WTC11 (cell line): Measurements from ENCODE around the gene AGO3. TPM values are rescaled to one million over a fixed set of nuclear protein-coding genes. Genes with fewer than 3 reads are reported as not detected.

Experiments used
- ATAC-seq: fragments of 200-7000 bp; cut with Tn5 transposase; 2 replicates; pipeline ENCODE4 v1.10.0; 2021; ENCODE audit warnings: mild to moderate bottlenecking, moderate library complexity
- CTCF ChIA-PET: fragments of 300-600 bp; sonication (Branson Sonifier 250); formaldehyde crosslinking; loops from one replicate; lab custom pipeline; 2021; ENCODE audit warnings: antibody characterized with exemption; lab: Charles Lee
- POLR2A ChIA-PET: fragments of 350-600 bp; sonication (Branson Sonifier 250); formaldehyde crosslinking; loops from one replicate; lab custom pipeline; 2021; ENCODE audit warnings: antibody characterized with exemption; lab: Charles Lee
- DNase-seq: peaks from one replicate; pipeline ENCODE4 v3.0.0; 2021; ENCODE audit warnings: low spot score
- H3K27ac Mint-ChIP-seq: 2 replicates; pipeline ENCODE4 v1.8.0; 2021; ENCODE audit warnings: mixed read lengths
- H3K27me3 Mint-ChIP-seq: 2 replicates; pipeline ENCODE4 v1.8.0; 2021; ENCODE audit warnings: low read depth, mild to moderate bottlenecking, moderate library complexity, mixed read lengths
- H3K36me3 Mint-ChIP-seq: 2 replicates; pipeline ENCODE4 v1.8.0; 2021; ENCODE audit warnings: mixed read lengths
- H3K4me1 Mint-ChIP-seq: 2 replicates; pipeline ENCODE4 v1.8.0; 2022; ENCODE audit warnings: mixed read lengths
- H3K4me3 Mint-ChIP-seq: 2 replicates; pipeline ENCODE4 v1.8.0; 2021; ENCODE audit warnings: mild to moderate bottlenecking, moderate library complexity, mixed read lengths
- H3K9me3 Mint-ChIP-seq: 2 replicates; pipeline ENCODE4 v1.8.0; 2021; ENCODE audit warnings: mixed read lengths
- CREB1 ChIP-seq: sonication (generic); formaldehyde crosslinking; IDR thresholded peaks from 2 replicates; pipeline ENCODE4 v1.8.0; 2023; ENCODE audit warnings: mild to moderate bottlenecking, missing genetic modification reagents
- ELF4 ChIP-seq: sonication (generic); formaldehyde crosslinking; IDR thresholded peaks from 2 replicates; pipeline ENCODE4 v1.8.1; 2022; ENCODE audit warnings: low read depth, mild to moderate bottlenecking, moderate library complexity, missing genetic modification reagents
- FOXJ3 ChIP-seq: sonication (generic); formaldehyde crosslinking; IDR thresholded peaks from 2 replicates; pipeline ENCODE4 v1.9.0; 2021; ENCODE audit warnings: missing genetic modification reagents, mild to moderate bottlenecking, borderline replicate concordance
- FOXK1 ChIP-seq: sonication (generic); formaldehyde crosslinking; IDR thresholded peaks from 2 replicates; pipeline ENCODE4 v1.8.0; 2022; ENCODE audit warnings: mild to moderate bottlenecking, moderate library complexity, missing genetic modification reagents
- FOXP1 ChIP-seq: sonication (generic); formaldehyde crosslinking; IDR thresholded peaks from 2 replicates; pipeline ENCODE4 v1.8.0; 2022; ENCODE audit warnings: missing genetic modification reagents, mild to moderate bottlenecking, moderate library complexity, borderline replicate concordance
- GRHL2 ChIP-seq: fragments of 250-450 bp; sonication (Bioruptor Pico); IDR thresholded peaks from 2 replicates; pipeline ENCODE4 v1.8.0; 2022; ENCODE audit warnings: mild to moderate bottlenecking, moderate library complexity; ENCODE audit not compliant: insufficient replicate concordance, severe bottlenecking
- RELA ChIP-seq: sonication (generic); formaldehyde crosslinking; IDR thresholded peaks from 2 replicates; pipeline ENCODE4 v1.8.1; 2022; ENCODE audit warnings: missing genetic modification reagents, mild to moderate bottlenecking, borderline replicate concordance
- TEAD1 ChIP-seq: sonication (generic); formaldehyde crosslinking; IDR thresholded peaks from 2 replicates; pipeline ENCODE4 v1.8.0; 2022; ENCODE audit warnings: mild to moderate bottlenecking, missing genetic modification reagents
- total RNA-seq: library from RNA; stranded (reverse); gene quantifications from 3 replicates; pipeline ENCODE4 v1.2.3, GENCODE V29; 2021
- TF ChIP-seq, protein P1 (sequence below): fragments of 250-450 bp; sonication (Bioruptor Pico); IDR thresholded peaks from 2 replicates; pipeline ENCODE4 v1.9.0; 2021; ENCODE audit warnings: mild to moderate bottlenecking
- TF ChIP-seq, protein P2 (sequence below): sonication (generic); formaldehyde crosslinking; IDR thresholded peaks from 2 replicates; pipeline ENCODE4 v1.8.0; 2022; ENCODE audit warnings: mild to moderate bottlenecking, missing genetic modification reagents
- TF ChIP-seq, protein P3 (sequence below): sonication (generic); formaldehyde crosslinking; IDR thresholded peaks from 2 replicates; pipeline ENCODE4 v1.8.0; 2022; ENCODE audit warnings: mild to moderate bottlenecking, missing genetic modification reagents
- TF ChIP-seq, protein P4 (sequence below): sonication (generic); formaldehyde crosslinking; conservative IDR thresholded peaks from 2 replicates; pipeline ENCODE4 v1.8.1; 2022; ENCODE audit warnings: mild to moderate bottlenecking, missing genetic modification reagents
- TF ChIP-seq, protein P5 (sequence below): sonication (generic); formaldehyde crosslinking; IDR thresholded peaks from 2 replicates; pipeline ENCODE4 v1.8.0; 2023; ENCODE audit warnings: missing genetic modification reagents, mild to moderate bottlenecking, borderline replicate concordance
- TF ChIP-seq, protein P6 (sequence below): sonication (generic); formaldehyde crosslinking; IDR thresholded peaks from 2 replicates; pipeline ENCODE4 v1.8.1; 2022; ENCODE audit warnings: mild to moderate bottlenecking, moderate library complexity, missing genetic modification reagents
- TF ChIP-seq, protein P7 (sequence below): sonication (generic); formaldehyde crosslinking; IDR thresholded peaks from 2 replicates; pipeline ENCODE4 v1.8.1; 2022; ENCODE audit warnings: low read depth, missing genetic modification reagents, borderline replicate concordance
- TF ChIP-seq, protein P8 (sequence below): sonication (generic); formaldehyde crosslinking; IDR thresholded peaks from 2 replicates; pipeline ENCODE4 v1.8.0; 2022; ENCODE audit warnings: missing genetic modification reagents

The AGO3 gene
- total RNA-seq, 1 experiment from 2014 or later: 26.8 TPM

DNA sequence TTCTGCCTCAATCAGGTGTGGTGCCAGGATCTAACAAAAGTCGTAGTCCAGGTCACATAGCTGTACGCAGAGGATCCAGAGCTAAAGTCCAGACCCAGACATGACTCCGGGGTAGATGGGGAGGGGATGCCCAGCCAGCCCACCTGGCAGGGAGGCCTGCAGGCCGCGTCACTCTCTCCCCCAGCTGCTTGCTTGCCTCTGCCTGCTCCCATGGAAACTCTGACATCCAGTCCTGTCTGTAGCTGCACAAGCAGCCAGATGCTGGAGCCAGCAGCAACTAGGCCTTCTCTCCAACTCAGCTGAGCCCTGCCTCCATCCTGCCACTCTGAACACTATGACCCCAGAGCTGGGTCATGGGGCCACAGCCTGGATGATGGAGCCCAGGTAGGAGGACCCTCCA lies 186.0 kb downstream of the AGO3 start:
- H3K27ac Mint-ChIP-seq: no peak overlapping the region
- H3K36me3 Mint-ChIP-seq: no peaks in the 10 kb centered on the region
- ChIA-PET CTCF (interaction anchor here (0.6 to 3.6 kb wide), 7 partner anchors 16 to 226 kb away, joined by 3 to 55 read pairs (median 3); no protein-coding TSS in a partner anchor), POLR2A (no interaction called here)
- H3K27me3 Mint-ChIP-seq: peaks cover 2% of the 10 kb centered on the region
- no peaks in the 10 kb centered on the region for H3K9me3 Mint-ChIP-seq
- no peaks in the 10 kb centered on the region for H3K4me1 Mint-ChIP-seq
- TF ChIP-seq, protein P1, sequence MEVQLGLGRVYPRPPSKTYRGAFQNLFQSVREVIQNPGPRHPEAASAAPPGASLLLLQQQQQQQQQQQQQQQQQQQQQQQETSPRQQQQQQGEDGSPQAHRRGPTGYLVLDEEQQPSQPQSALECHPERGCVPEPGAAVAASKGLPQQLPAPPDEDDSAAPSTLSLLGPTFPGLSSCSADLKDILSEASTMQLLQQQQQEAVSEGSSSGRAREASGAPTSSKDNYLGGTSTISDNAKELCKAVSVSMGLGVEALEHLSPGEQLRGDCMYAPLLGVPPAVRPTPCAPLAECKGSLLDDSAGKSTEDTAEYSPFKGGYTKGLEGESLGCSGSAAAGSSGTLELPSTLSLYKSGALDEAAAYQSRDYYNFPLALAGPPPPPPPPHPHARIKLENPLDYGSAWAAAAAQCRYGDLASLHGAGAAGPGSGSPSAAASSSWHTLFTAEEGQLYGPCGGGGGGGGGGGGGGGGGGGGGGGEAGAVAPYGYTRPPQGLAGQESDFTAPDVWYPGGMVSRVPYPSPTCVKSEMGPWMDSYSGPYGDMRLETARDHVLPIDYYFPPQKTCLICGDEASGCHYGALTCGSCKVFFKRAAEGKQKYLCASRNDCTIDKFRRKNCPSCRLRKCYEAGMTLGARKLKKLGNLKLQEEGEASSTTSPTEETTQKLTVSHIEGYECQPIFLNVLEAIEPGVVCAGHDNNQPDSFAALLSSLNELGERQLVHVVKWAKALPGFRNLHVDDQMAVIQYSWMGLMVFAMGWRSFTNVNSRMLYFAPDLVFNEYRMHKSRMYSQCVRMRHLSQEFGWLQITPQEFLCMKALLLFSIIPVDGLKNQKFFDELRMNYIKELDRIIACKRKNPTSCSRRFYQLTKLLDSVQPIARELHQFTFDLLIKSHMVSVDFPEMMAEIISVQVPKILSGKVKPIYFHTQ (CRISPR knock-in tag): no peak
- TF ChIP-seq FOXP1 (CRISPR knock-in tag) (no peak), FOXK1 (CRISPR knock-in tag) (no peak), CREB1 (CRISPR knock-in tag) (no peak), ELF4 (CRISPR knock-in tag) (no peak), GRHL2 (CRISPR knock-in tag) (no peak), TEAD1 (CRISPR knock-in tag) (no peak), FOXJ3 (CRISPR knock-in tag) (no peak), RELA (no peak)
- TF ChIP-seq, protein P2, sequence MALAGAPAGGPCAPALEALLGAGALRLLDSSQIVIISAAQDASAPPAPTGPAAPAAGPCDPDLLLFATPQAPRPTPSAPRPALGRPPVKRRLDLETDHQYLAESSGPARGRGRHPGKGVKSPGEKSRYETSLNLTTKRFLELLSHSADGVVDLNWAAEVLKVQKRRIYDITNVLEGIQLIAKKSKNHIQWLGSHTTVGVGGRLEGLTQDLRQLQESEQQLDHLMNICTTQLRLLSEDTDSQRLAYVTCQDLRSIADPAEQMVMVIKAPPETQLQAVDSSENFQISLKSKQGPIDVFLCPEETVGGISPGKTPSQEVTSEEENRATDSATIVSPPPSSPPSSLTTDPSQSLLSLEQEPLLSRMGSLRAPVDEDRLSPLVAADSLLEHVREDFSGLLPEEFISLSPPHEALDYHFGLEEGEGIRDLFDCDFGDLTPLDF (CRISPR knock-in tag): no peak
- TF ChIP-seq, protein P3, sequence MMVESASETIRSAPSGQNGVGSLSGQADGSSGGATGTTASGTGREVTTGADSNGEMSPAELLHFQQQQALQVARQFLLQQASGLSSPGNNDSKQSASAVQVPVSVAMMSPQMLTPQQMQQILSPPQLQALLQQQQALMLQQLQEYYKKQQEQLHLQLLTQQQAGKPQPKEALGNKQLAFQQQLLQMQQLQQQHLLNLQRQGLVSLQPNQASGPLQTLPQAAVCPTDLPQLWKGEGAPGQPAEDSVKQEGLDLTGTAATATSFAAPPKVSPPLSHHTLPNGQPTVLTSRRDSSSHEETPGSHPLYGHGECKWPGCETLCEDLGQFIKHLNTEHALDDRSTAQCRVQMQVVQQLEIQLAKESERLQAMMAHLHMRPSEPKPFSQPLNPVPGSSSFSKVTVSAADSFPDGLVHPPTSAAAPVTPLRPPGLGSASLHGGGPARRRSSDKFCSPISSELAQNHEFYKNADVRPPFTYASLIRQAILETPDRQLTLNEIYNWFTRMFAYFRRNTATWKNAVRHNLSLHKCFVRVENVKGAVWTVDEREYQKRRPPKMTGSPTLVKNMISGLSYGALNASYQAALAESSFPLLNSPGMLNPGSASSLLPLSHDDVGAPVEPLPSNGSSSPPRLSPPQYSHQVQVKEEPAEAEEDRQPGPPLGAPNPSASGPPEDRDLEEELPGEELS (CRISPR knock-in tag): no peak
- TF ChIP-seq, protein P4, sequence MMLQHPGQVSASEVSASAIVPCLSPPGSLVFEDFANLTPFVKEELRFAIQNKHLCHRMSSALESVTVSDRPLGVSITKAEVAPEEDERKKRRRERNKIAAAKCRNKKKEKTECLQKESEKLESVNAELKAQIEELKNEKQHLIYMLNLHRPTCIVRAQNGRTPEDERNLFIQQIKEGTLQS (CRISPR knock-in tag): no peak
- TF ChIP-seq, protein P5, sequence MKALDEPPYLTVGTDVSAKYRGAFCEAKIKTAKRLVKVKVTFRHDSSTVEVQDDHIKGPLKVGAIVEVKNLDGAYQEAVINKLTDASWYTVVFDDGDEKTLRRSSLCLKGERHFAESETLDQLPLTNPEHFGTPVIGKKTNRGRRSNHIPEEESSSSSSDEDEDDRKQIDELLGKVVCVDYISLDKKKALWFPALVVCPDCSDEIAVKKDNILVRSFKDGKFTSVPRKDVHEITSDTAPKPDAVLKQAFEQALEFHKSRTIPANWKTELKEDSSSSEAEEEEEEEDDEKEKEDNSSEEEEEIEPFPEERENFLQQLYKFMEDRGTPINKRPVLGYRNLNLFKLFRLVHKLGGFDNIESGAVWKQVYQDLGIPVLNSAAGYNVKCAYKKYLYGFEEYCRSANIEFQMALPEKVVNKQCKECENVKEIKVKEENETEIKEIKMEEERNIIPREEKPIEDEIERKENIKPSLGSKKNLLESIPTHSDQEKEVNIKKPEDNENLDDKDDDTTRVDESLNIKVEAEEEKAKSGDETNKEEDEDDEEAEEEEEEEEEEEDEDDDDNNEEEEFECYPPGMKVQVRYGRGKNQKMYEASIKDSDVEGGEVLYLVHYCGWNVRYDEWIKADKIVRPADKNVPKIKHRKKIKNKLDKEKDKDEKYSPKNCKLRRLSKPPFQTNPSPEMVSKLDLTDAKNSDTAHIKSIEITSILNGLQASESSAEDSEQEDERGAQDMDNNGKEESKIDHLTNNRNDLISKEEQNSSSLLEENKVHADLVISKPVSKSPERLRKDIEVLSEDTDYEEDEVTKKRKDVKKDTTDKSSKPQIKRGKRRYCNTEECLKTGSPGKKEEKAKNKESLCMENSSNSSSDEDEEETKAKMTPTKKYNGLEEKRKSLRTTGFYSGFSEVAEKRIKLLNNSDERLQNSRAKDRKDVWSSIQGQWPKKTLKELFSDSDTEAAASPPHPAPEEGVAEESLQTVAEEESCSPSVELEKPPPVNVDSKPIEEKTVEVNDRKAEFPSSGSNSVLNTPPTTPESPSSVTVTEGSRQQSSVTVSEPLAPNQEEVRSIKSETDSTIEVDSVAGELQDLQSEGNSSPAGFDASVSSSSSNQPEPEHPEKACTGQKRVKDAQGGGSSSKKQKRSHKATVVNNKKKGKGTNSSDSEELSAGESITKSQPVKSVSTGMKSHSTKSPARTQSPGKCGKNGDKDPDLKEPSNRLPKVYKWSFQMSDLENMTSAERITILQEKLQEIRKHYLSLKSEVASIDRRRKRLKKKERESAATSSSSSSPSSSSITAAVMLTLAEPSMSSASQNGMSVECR (CRISPR knock-in tag): no peak
- TF ChIP-seq, protein P6, sequence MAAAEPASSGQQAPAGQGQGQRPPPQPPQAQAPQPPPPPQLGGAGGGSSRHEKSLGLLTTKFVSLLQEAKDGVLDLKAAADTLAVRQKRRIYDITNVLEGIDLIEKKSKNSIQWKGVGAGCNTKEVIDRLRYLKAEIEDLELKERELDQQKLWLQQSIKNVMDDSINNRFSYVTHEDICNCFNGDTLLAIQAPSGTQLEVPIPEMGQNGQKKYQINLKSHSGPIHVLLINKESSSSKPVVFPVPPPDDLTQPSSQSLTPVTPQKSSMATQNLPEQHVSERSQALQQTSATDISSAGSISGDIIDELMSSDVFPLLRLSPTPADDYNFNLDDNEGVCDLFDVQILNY: no peak
- TF ChIP-seq, protein P7, sequence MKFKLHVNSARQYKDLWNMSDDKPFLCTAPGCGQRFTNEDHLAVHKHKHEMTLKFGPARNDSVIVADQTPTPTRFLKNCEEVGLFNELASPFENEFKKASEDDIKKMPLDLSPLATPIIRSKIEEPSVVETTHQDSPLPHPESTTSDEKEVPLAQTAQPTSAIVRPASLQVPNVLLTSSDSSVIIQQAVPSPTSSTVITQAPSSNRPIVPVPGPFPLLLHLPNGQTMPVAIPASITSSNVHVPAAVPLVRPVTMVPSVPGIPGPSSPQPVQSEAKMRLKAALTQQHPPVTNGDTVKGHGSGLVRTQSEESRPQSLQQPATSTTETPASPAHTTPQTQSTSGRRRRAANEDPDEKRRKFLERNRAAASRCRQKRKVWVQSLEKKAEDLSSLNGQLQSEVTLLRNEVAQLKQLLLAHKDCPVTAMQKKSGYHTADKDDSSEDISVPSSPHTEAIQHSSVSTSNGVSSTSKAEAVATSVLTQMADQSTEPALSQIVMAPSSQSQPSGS (CRISPR knock-in tag): no peak
- TF ChIP-seq, protein P8, sequence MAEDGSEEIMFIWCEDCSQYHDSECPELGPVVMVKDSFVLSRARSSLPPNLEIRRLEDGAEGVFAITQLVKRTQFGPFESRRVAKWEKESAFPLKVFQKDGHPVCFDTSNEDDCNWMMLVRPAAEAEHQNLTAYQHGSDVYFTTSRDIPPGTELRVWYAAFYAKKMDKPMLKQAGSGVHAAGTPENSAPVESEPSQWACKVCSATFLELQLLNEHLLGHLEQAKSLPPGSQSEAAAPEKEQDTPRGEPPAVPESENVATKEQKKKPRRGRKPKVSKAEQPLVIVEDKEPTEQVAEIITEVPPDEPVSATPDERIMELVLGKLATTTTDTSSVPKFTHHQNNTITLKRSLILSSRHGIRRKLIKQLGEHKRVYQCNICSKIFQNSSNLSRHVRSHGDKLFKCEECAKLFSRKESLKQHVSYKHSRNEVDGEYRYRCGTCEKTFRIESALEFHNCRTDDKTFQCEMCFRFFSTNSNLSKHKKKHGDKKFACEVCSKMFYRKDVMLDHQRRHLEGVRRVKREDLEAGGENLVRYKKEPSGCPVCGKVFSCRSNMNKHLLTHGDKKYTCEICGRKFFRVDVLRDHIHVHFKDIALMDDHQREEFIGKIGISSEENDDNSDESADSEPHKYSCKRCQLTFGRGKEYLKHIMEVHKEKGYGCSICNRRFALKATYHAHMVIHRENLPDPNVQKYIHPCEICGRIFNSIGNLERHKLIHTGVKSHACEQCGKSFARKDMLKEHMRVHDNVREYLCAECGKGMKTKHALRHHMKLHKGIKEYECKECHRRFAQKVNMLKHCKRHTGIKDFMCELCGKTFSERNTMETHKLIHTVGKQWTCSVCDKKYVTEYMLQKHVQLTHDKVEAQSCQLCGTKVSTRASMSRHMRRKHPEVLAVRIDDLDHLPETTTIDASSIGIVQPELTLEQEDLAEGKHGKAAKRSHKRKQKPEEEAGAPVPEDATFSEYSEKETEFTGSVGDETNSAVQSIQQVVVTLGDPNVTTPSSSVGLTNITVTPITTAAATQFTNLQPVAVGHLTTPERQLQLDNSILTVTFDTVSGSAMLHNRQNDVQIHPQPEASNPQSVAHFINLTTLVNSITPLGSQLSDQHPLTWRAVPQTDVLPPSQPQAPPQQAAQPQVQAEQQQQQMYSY (CRISPR knock-in tag): no peak
- no peak for ATAC-seq
- no peak for DNase-seq
- no peak overlapping the region for H3K4me3 Mint-ChIP-seq
